ENCODE measurements around the gene KMT5C.

The KMT5C gene

DNA sequence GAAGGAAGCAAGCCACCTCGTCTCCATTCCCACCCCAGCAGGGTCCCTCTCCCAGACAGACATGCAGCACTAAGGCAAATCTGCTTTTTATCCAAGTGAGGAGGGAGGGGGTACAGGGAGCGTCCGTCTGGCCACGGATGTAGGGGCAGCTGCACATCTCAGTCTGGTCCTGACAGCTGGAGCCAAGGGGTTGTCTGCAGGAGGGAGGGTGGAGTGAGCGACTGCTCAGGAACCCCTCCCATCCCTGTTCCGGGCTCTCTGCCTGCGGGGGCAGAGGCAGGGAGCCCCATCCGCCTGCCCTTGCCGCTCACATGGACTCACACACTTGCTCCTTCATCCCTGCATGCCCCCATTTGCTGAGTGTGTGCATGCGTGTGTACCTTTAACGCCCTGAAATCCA lies 39.5 kb downstream of the KMT5C start:
- in situ Hi-C loops (cut with MboI; ENCODE audit: low sequenced_read_pairs, unreplicated experiment), result no loop called here
- TF ChIP-seq, protein P1, sequence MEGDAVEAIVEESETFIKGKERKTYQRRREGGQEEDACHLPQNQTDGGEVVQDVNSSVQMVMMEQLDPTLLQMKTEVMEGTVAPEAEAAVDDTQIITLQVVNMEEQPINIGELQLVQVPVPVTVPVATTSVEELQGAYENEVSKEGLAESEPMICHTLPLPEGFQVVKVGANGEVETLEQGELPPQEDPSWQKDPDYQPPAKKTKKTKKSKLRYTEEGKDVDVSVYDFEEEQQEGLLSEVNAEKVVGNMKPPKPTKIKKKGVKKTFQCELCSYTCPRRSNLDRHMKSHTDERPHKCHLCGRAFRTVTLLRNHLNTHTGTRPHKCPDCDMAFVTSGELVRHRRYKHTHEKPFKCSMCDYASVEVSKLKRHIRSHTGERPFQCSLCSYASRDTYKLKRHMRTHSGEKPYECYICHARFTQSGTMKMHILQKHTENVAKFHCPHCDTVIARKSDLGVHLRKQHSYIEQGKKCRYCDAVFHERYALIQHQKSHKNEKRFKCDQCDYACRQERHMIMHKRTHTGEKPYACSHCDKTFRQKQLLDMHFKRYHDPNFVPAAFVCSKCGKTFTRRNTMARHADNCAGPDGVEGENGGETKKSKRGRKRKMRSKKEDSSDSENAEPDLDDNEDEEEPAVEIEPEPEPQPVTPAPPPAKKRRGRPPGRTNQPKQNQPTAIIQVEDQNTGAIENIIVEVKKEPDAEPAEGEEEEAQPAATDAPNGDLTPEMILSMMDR (IDR thresholded peaks at IDR 0.05; ENCODE audit: borderline replicate concordance, control extremely low read depth, extremely low read depth, insufficient read depth, missing control alignments), result no peak

GRCh38 chr19:55382013-55382412 lies 42.3 kb downstream of the KMT5C start:
- DNase-seq (ENCODE audit: low spot score), result no peak
- TF ChIP-seq, protein P1 (IDR thresholded peaks at IDR 0.05; ENCODE audit: borderline replicate concordance, control extremely low read depth, extremely low read depth, insufficient read depth, missing control alignments), result no peak
- in situ Hi-C loops (cut with MboI; ENCODE audit: low sequenced_read_pairs, unreplicated experiment), result no loop called here

More for the DNA sequence above, 39.5 kb downstream of the KMT5C start:
- no peak for DNase-seq (ENCODE audit: low spot score)

DNA sequence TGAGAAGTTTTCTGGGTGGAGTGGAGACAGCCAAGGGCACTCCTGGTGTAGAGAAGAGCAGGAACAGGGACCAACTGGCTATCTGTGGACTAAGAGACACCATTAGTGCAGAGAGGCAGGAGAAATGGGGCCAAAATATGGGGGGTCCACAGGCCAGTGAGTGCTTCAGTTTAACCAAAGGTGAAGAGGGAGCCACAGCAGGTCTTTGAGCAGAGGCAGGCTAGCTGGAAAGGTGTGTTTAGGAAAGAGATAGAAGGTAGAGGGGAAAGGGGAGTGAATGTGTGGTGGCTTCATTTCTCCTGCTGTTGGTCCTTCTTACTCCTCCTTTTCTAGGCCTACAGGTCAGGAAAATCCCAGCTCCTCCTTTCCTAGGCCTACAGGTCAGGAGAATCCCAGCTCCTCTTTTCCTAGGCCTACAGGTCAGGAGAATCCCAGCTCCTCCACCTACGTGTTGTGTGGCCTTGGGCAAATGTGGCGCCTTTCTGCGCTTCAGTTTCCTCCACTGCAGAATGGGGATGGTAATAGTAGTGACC lies 42.9 kb downstream of the KMT5C start:
- in situ Hi-C loops (cut with MboI; ENCODE audit: low sequenced_read_pairs, unreplicated experiment), result no loop called here
- TF ChIP-seq, protein P1 (IDR thresholded peaks at IDR 0.05; ENCODE audit: borderline replicate concordance, control extremely low read depth, extremely low read depth, insufficient read depth, missing control alignments), result no peak
- no peak for DNase-seq (ENCODE audit: low spot score)

DNA sequence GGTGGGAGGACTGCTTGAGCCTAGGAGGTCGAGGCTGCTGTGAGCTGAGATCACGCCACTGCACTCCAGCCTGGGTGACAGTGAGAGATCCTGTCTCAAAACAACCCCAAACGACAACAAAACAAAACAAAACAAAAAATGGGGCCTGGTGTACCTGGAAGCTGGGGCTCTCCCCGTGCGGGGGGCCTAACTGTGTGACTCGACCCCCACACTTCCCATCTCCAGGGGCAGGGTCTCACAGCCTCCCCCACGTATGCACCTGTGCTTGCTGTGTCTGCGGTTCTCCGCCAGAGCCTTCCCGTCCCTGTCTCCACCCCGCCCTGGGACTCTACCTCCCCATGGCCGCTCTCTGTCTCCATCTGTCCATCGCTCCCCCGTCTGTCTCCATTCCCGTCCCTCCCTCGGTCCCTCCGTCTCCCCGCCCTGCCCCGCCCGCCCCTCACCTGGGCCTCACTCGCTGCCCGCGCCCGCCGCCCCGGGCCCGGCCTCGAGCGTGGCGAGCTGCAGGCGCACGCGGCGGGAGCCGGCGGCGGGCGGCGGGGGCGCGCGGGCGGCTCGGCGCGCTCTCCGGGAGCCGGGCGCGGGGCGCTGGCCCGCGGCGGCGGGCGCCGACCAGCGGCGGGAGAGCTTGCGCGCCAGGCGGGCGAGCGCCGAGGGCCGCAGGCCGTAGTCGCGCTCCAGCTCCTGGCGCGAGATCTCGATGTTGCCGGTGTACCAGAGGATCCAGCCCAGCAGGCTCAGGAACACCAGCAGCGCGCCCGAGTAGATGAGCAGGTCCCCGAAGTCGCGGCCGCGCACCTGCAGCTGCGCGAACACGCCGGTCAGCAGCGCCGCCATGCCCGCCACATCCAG lies 43.8 kb downstream of the KMT5C start:
- in situ Hi-C loops (cut with MboI; ENCODE audit: low sequenced_read_pairs, unreplicated experiment), result no loop called here
- TF ChIP-seq, protein P1 (IDR thresholded peaks at IDR 0.05; ENCODE audit: borderline replicate concordance, control extremely low read depth, extremely low read depth, insufficient read depth, missing control alignments), result peak; percentile 51
- peak; percentile 84 for DNase-seq (ENCODE audit: low spot score)

DNA sequence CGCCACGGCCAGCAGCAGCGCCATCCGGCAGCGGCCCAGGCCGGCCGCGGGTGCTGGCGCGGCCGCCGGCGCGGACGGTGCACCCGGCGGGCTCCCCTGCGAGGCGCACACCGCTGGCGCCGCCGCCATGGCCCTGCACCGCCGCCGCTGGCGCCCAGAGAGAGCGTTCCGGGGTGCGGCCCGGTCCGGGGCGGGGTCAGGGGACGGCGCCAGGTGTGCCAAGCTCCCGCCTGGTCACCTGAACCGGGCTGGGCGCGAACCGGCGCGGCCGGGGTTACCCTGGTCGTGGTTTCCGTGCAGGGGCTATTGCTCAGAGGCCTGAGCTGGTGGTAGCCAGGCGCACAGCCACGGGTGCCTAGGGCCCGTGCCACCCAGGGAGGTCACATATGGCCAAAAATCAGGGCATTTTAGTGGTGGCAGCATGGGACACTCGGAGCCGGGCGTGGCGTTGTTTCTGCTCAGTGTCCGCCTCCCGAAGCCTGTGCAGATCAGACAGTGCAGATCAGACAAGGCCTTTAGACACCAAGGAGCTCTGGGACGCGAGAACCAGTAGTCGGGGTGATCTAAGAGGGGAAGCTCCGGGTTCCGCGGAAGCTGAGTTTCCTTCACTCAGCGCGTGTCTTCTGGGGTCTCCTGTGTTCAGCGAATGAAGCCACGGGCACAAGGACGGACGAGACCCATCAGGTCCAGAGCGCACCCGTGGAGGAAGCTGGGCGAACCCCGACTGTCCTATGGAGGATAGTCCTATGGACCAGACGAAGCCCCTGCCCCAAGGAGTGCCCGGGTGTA lies 44.6 kb downstream of the KMT5C start, which contains the start of gene TMEM238:
Gene TMEM238, minus strand, starts transcription at position 162 of the 789 bp plus-strand sequence. Its CDS starts 33 bp downstream, at position 129.
- TF ChIP-seq, protein P1 (IDR thresholded peaks at IDR 0.05; ENCODE audit: borderline replicate concordance, control extremely low read depth, extremely low read depth, insufficient read depth, missing control alignments), result no peak
- no peak for DNase-seq (ENCODE audit: low spot score)
- in situ Hi-C loops (cut with MboI; ENCODE audit: low sequenced_read_pairs, unreplicated experiment), result no loop called here
